ENCODE results near the gene ATP2A1. TPM values are rescaled to one million over a fixed set of nuclear protein-coding genes. Genes with fewer than 3 reads are reported as not detected.
A peak's percentile ranks its signal among the peaks of the same experiment; 100 is the strongest.

The ATP2A1 gene
- total and polyA plus RNA-seq, 2 experiments from 2014 or later, result 0.73 to 4.0 TPM

GRCh38 chr16:28935346-28935745, 57.1 kb downstream of the ATP2A1 start:
- Histone ChIP-seq H3K36me3 (ENCODE audit: insufficient read depth) (no peaks in the 10 kb centered on the region), H4K20me1 (replicated peaks; ENCODE audit: insufficient read depth) (no peaks in the 10 kb centered on the region), H3K27me3 (ENCODE audit: insufficient read depth) (no peaks in the 10 kb centered on the region), H3K27ac (ENCODE audit: low read depth) (no peak overlapping the region), H3K4me1 (ENCODE audit: insufficient read depth) (peaks cover 7% of the 10 kb centered on the region; the same call in 1 of the 2 replicates), H2AFZ (no peak overlapping the region), H3K4me2 (no peak overlapping the region), H3K4me3 (peak overlapping the region; percentile 51; the same call in 1 of the 2 replicates), H3F3A (replicated peaks; ENCODE audit: low read depth) (no peaks in the 10 kb centered on the region), H3K9me2 (ENCODE audit: insufficient read depth) (no peaks in the 10 kb centered on the region), H3K79me2 (replicated peaks; ENCODE audit: insufficient read depth) (no peaks in the 10 kb centered on the region)
- ATAC-seq, result no peak
- Mint-ChIP-seq H3K36me3 (ENCODE audit: low read depth) (no peaks in the 10 kb centered on the region), H3K4me1 (peaks cover 9% of the 10 kb centered on the region), H3K9me3 (no peaks in the 10 kb centered on the region), H3K27ac (no peak overlapping the region), H3K4me3 (no peak overlapping the region), H3K27me3 (ENCODE audit: insufficient read depth, low read depth, poor library complexity) (peaks cover 21% of the 10 kb centered on the region)
- TF ChIP-seq POLR2AphosphoS5 (IDR thresholded peaks at IDR 0.05; ENCODE audit: low read depth), result no peak
- no peak for TF ChIP-seq EZH2phosphoT487 (IDR thresholded peaks at IDR 0.05; ENCODE audit: unreplicated experiment)
- no peak for TF ChIP-seq ZNF331 (CRISPR knock-in tag; IDR thresholded peaks at IDR 0.05; ENCODE audit: low read depth)
- TF ChIP-seq NANOG (IDR thresholded peaks at IDR 0.05; ENCODE audit: borderline replicate concordance), result no peak
- no peak for TF ChIP-seq ZNF462 (CRISPR knock-in tag; IDR thresholded peaks at IDR 0.05)
- TF ChIP-seq STAT1 (IDR thresholded peaks at IDR 0.05; ENCODE audit: unreplicated experiment), result no peak
- TF ChIP-seq EZH2 (IDR thresholded peaks at IDR 0.05; ENCODE audit: low read depth, unreplicated experiment), result no peak
- no peak for DNase-seq (ENCODE audit: low spot score)

Measured in GM23338 (cell line).